Natural killer cell (primary cell): Measurements from ENCODE around the gene HOMER2. TPM values are rescaled to one million over a fixed set of nuclear protein-coding genes. Genes with fewer than 3 reads are reported as not detected.
A peak's percentile ranks its signal among the peaks of the same experiment; 100 is the strongest.

Experiments
- ATAC-seq, 3 donors: fragments of 150-1000 bp in 2 of 3; fragments of 200-7000 bp in 1 of 3; cut with Tn5 transposase; 1 replicate in 1 of 3; 2 replicates in 2 of 3; pipeline ENCODE4 v1.10.0; 2021; ENCODE audit warnings: mild to moderate bottlenecking in 2 of 3, moderate library complexity in 2 of 3
- DNase-seq, 2 donors: peaks; one replicate each; pipeline versions ENCODE4 v3.0.0 to v3.0.0-alpha.2; 2013 to 2021; ENCODE audit warnings: mixed read lengths in 1 of 2
- H3K27ac ChIP-seq: one replicate; pipeline ENCODE4 v1.5.1; 2013; ENCODE audit warnings: mild to moderate bottlenecking, low read length
- H3K27me3 ChIP-seq: one replicate; pipeline ENCODE4 v1.6.1; 2013; ENCODE audit warnings: low read length; ENCODE audit not compliant: control insufficient read depth, insufficient read depth
- H3K36me3 ChIP-seq: one replicate; pipeline ENCODE4 v1.6.1; 2013; ENCODE audit warnings: low read length; ENCODE audit not compliant: control insufficient read depth, insufficient read depth
- H3K4me1 ChIP-seq: one replicate; pipeline ENCODE4 v1.6.1; 2013; ENCODE audit warnings: low read length; ENCODE audit not compliant: control insufficient read depth, insufficient read depth
- H3K4me3 ChIP-seq: one replicate; pipeline ENCODE4 v1.5.1; 2013; ENCODE audit warnings: low read length
- H3K9me3 ChIP-seq: one replicate; pipeline ENCODE4 v1.6.1; 2013; ENCODE audit warnings: low read length; ENCODE audit not compliant: control insufficient read depth, insufficient read depth
- H3K27ac Mint-ChIP-seq, 2 donors: one replicate each; pipeline ENCODE4 v1.8.0; 2022; ENCODE audit warnings: mild to moderate bottlenecking in 2 of 2, mixed read lengths in 2 of 2, moderate library complexity in 1 of 2
- H3K27me3 Mint-ChIP-seq, 2 donors: one replicate each; pipeline ENCODE4 v1.8.0; 2022; ENCODE audit warnings: low read depth in 2 of 2, mixed read lengths in 2 of 2
- H3K36me3 Mint-ChIP-seq: one replicate; pipeline ENCODE4 v1.8.0; 2022; ENCODE audit warnings: mixed read lengths
- H3K4me1 Mint-ChIP-seq, 2 donors: one replicate each; pipeline ENCODE4 v1.8.0; 2022; ENCODE audit warnings: mixed read lengths in 2 of 2
- H3K4me3 Mint-ChIP-seq: one replicate; pipeline ENCODE4 v1.8.0; 2022; ENCODE audit warnings: mild to moderate bottlenecking, moderate library complexity, mixed read lengths
- H3K9me3 Mint-ChIP-seq, 2 donors: one replicate each; pipeline ENCODE4 v1.8.0; 2022; ENCODE audit warnings: mixed read lengths in 2 of 2
- WGBS: methylation state at CpG from one replicate; pipeline ENCODE4 v1.1.7; 2013; ENCODE audit warnings: missing lambda C conversion rate; ENCODE audit not compliant: insufficient coverage; 5-methylcytosine and 5-hydroxymethylcytosine counted together
- intact Hi-C: fragments of 100-400 bp; cut with micrococcal nuclease; formaldehyde crosslinking; loops from one replicate; pipeline ENCODE4 v1.14.2; 2022
- total RNA-seq, 4 donors: library from RNA; stranded (reverse); fragments of 120-200 nt in 1 of 4; gene quantifications; one replicate each; pipeline versions ENCODE4 v1.2.3 to v1.2.4, GENCODE V29; 2013 to 2022
- TF ChIP-seq, protein P1 (sequence below): fragments of 200-600 bp; IDR thresholded peaks from one replicate; pipeline ENCODE4 v1.8.0; 2022; ENCODE audit warnings: antibody characterized with exemption

HOMER2 gene
- total RNA-seq, 3 donors from 2014 or later (not counting 1 experiment from before 2014, with no cell fraction given): 3.6 to 7.0 (median 4.0) TPM

- H3K9me3 Mint-ChIP-seq: no peaks in the 10 kb centered on the region
- Histone ChIP-seq H3K9me3 (no peaks in the 10 kb centered on the region), H3K4me3 (no peak overlapping the region), H3K27ac (no peak overlapping the region), H3K4me1 (peaks cover 14% of the 10 kb centered on the region), H3K36me3 (no peaks in the 10 kb centered on the region), H3K27me3 (no peaks in the 10 kb centered on the region)
- no peak overlapping the region for H3K4me3 Mint-ChIP-seq
- intact Hi-C loops: no loop called here
- 64% methylated on average over 3 of the region's 3 CpGs for WGBS
- no peaks in the 10 kb centered on the region for H3K27me3 Mint-ChIP-seq
- no peaks in the 10 kb centered on the region for H3K36me3 Mint-ChIP-seq
- H3K27ac Mint-ChIP-seq: no peak overlapping the region
- ATAC-seq (no peak), DNase-seq (no peak)
- H3K4me1 Mint-ChIP-seq: peaks cover 13% of the 10 kb centered on the region in 2 donors
- TF ChIP-seq, protein P1, sequence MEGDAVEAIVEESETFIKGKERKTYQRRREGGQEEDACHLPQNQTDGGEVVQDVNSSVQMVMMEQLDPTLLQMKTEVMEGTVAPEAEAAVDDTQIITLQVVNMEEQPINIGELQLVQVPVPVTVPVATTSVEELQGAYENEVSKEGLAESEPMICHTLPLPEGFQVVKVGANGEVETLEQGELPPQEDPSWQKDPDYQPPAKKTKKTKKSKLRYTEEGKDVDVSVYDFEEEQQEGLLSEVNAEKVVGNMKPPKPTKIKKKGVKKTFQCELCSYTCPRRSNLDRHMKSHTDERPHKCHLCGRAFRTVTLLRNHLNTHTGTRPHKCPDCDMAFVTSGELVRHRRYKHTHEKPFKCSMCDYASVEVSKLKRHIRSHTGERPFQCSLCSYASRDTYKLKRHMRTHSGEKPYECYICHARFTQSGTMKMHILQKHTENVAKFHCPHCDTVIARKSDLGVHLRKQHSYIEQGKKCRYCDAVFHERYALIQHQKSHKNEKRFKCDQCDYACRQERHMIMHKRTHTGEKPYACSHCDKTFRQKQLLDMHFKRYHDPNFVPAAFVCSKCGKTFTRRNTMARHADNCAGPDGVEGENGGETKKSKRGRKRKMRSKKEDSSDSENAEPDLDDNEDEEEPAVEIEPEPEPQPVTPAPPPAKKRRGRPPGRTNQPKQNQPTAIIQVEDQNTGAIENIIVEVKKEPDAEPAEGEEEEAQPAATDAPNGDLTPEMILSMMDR: no peak
Measured at GRCh38 chr15:82970078-82970686, 17.7 kb upstream of the HOMER2 start.

- no peaks in the 10 kb centered on the region for H3K9me3 ChIP-seq
- Mint-ChIP-seq H3K36me3 (no peaks in the 10 kb centered on the region), H3K4me3 (no peak overlapping the region), H3K27me3 (no peaks in the 10 kb centered on the region), H3K4me1 (peaks cover 13% of the 10 kb centered on the region in 2 donors), H3K9me3 (no peaks in the 10 kb centered on the region), H3K27ac (no peak overlapping the region)
- H3K27me3 ChIP-seq: no peaks in the 10 kb centered on the region
- no peak overlapping the region for H3K4me3 ChIP-seq
- TF ChIP-seq, protein P1: no peak
- no peaks in the 10 kb centered on the region for H3K36me3 ChIP-seq
- DNase-seq: no peak
- intact Hi-C loops: no loop called here
- no peak for ATAC-seq
- no peak overlapping the region for H3K27ac ChIP-seq
- WGBS: 89% methylated on average over 6 of the region's 7 CpGs
- H3K4me1 ChIP-seq: peaks cover 14% of the 10 kb centered on the region
Measured at GRCh38 chr15:82969353-82969752, 16.8 kb upstream of the HOMER2 start.

- TF ChIP-seq, protein P1: no peak
- H3K9me3 ChIP-seq: no peaks in the 10 kb centered on the region
- no peaks in the 10 kb centered on the region for H3K27me3 Mint-ChIP-seq
- H3K4me3 Mint-ChIP-seq: no peak overlapping the region
- H3K4me1 Mint-ChIP-seq: peaks cover 13% of the 10 kb centered on the region in 2 donors
- peaks cover 14% of the 10 kb centered on the region for H3K4me1 ChIP-seq
- H3K27ac Mint-ChIP-seq: no peak overlapping the region
- H3K36me3 Mint-ChIP-seq: no peaks in the 10 kb centered on the region
- H3K9me3 Mint-ChIP-seq: no peaks in the 10 kb centered on the region
- peak in 1 of 3 donors; percentile 50 for ATAC-seq
- H3K27me3 ChIP-seq: no peaks in the 10 kb centered on the region
- intact Hi-C loops: no loop called here
- H3K36me3 ChIP-seq: no peaks in the 10 kb centered on the region
- H3K27ac ChIP-seq: no peak overlapping the region
- no peak overlapping the region for H3K4me3 ChIP-seq
- 96% methylated on average over 4 of the region's 4 CpGs for whole genome bisulfite sequencing
- no peak for DNase-seq
Measured at GRCh38 chr15:82968066-82968465, 15.5 kb upstream of the HOMER2 start.

DNA sequence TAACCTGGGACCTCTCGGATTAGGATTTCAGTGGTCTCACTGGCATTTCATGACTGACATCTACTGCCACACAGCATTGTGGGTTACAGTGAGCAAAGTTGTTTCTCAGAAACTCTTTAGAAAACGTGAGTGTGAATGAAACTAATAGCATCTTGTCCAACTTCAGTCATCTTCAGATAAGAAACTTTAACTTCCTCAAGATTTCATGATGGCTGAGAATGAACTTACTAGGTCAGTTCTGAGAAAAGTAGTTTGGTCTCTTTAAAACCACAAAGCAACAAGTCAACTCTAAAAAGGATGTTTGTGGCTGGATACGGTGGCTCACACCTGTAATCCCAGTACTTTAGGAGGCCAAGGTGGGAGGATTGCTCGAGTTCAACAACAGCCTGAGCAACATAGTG lies 14.2 kb upstream of the HOMER2 start:
- 22% methylated on average over 3 of the region's 4 CpGs for WGBS
- Histone ChIP-seq H3K4me3 (no peak overlapping the region), H3K27me3 (no peaks in the 10 kb centered on the region), H3K4me1 (peaks cover 14% of the 10 kb centered on the region), H3K36me3 (no peaks in the 10 kb centered on the region), H3K27ac (no peak overlapping the region), H3K9me3 (no peaks in the 10 kb centered on the region)
- intact Hi-C loops: no loop called here
- Mint-ChIP-seq H3K27me3 (no peaks in the 10 kb centered on the region), H3K4me3 (no peak overlapping the region), H3K9me3 (no peaks in the 10 kb centered on the region), H3K27ac (peak overlapping the region; percentile 5 to 15), H3K36me3 (no peaks in the 10 kb centered on the region), H3K4me1 (peaks cover 13% of the 10 kb centered on the region in 2 donors)
- DNase-seq (no peak), ATAC-seq (peak in 2 of 3 donors; percentile 21 to 28)
- TF ChIP-seq, protein P1: no peak
